Activated effector memory CD4-positive, alpha-beta T cell treated with Interleukin-2 at 50 U/mL for 16 hours (primary cell): ENCODE measurements around the gene PARD6B.
"Not testable (repeated sequence)": the region's sequence is repeated elsewhere in the genome, so short reads cannot be mapped to it uniquely, and the experiment has no call there.

Experiments used
- DNase-seq: peaks from one replicate; pipeline ENCODE4 v3.0.0-alpha.2; 2020

Gene PARD6B

GRCh38 chr20:50731055-50731929, at the start of gene PARD6B:
PARD6B (plus strand) TSS chr20:50731580; CDS start chr20:50731787, 207 bp downstream.
- peak; percentile 99 for DNase-seq

GRCh38 chr20:50682065-50682464, 49.3 kb upstream of the PARD6B start:
- no peak for DNase-seq

- DNase-seq = no peak
Observed at GRCh38 chr20:50682947-50683530, 48.3 kb upstream of the PARD6B start.

- DNase-seq = no peak
Observed at GRCh38 chr20:50683570-50683969, 47.8 kb upstream of the PARD6B start.

GRCh38 chr20:50686821-50687220, 44.6 kb upstream of the PARD6B start:
- no peak for DNase-seq

- no peak for DNase-seq
Observed at GRCh38 chr20:50688256-50688975, 43.0 kb upstream of the PARD6B start.

- DNase-seq = no peak
Observed at GRCh38 chr20:50689864-50690649, 41.3 kb upstream of the PARD6B start.

GRCh38 chr20:50690650-50691572, 40.5 kb upstream of the PARD6B start, which contains the start of gene RIPOR3:
RIPOR3 (minus strand) TSS chr20:50691542; CDS start chr20:50691128, 414 bp downstream.
- no peak for DNase-seq

GRCh38 chr20:50691573-50692551, 39.5 kb upstream of the PARD6B start:
- no peak for DNase-seq

GRCh38 chr20:50692552-50692933, 38.8 kb upstream of the PARD6B start:
- no peak for DNase-seq

- DNase-seq = no peak
Observed at GRCh38 chr20:50693001-50693400, 38.4 kb upstream of the PARD6B start.

GRCh38 chr20:50694379-50695134, 36.8 kb upstream of the PARD6B start:
- no peak for DNase-seq

GRCh38 chr20:50695135-50695872, 36.1 kb upstream of the PARD6B start:
- DNase-seq = no peak

GRCh38 chr20:50698255-50698654, 33.1 kb upstream of the PARD6B start:
- DNase-seq = not testable (repeated sequence)

- DNase-seq = no peak
Observed at GRCh38 chr20:50699688-50700087, 31.7 kb upstream of the PARD6B start.

GRCh38 chr20:50701041-50701963, 30.1 kb upstream of the PARD6B start:
- no peak for DNase-seq

- DNase-seq = not testable (repeated sequence)
Observed at GRCh38 chr20:50703651-50704438, 27.5 kb upstream of the PARD6B start.
